K562 (cell line): ENCODE results near the gene HSD17B3. TPM values are rescaled to one million over a fixed set of nuclear protein-coding genes. Genes with fewer than 3 reads are reported as not detected.
A peak's percentile ranks its signal among the peaks of the same experiment; 100 is the strongest.

Experiments used
- ATAC-seq: fragments of 200-7000 bp; cut with Tn5 transposase; 3 replicates; pipeline ENCODE4 v1.9.1; 2020; ENCODE audit warnings: moderate library complexity
- BruUV-seq: library from RNA; stranded (reverse); fragments of 400-500 nt; replicated peaks from 2 replicates; lab custom pipeline; 2021; lab: Mats Ljungman, UMichigan
- CTCF ChIA-PET: fragments of 300-600 bp; formaldehyde crosslinking; extraction: SDS; loops from one replicate; lab custom pipeline; 2021; ENCODE audit warnings: low intra/inter-chr PET ratio; lab: Yijun Ruan, JAX
- POLR2A ChIA-PET: fragments of 300-600, 350-650 bp; sonication (Branson Sonifier 250); formaldehyde crosslinking; extraction: SDS; loops from one replicate; lab custom pipeline; 2021; ENCODE audit warnings: antibody characterized with exemption, inconsistent platforms; lab: Yijun Ruan, JAX
- DNase-seq, 4 experiments: peaks; one replicate each; pipeline versions ENCODE4 v3.0.0 to v3.0.0-alpha.2; 2011 to 2018; ENCODE audit warnings: low spot score in 3 of 4, mixed read lengths in 3 of 4; ENCODE audit errors: extremely low read depth in 1 of 4
- FAIRE-seq: peaks from 2 replicates; lab custom pipeline; 2011; peaks lifted over from hg19 to GRCh38; lab: Jason Lieb, UNC
- H2AFZ ChIP-seq: 2 replicates; pipeline ENCODE4 v1.6.0; 2011; ENCODE audit warnings: low read depth, low read length, control low read depth, inconsistent platforms
- H3K27ac ChIP-seq: fragments of 200-600 bp; 3 replicates; pipeline ENCODE4 v1.8.0; 2011; ENCODE audit warnings: low read depth, mild to moderate bottlenecking, control low read depth, inconsistent platforms, low read length, moderate library complexity, mixed read lengths; ENCODE audit errors: extremely low read depth
- H3K27me3 ChIP-seq, 2 experiments: fragments of 300-600 bp in 1 of 2; 2 replicates in 1 of 2; 3 replicates in 1 of 2; pipeline versions ENCODE4 v1.6.0 to v1.8.0; 2011; ENCODE audit warnings: inconsistent platforms in 2 of 2, low read length in 2 of 2, mild to moderate bottlenecking in 1 of 2, mixed read lengths in 1 of 2, moderate library complexity in 1 of 2; ENCODE audit not compliant: control insufficient read depth in 2 of 2, insufficient read depth in 2 of 2
- H3K36me3 ChIP-seq: fragments of 300-600 bp; 3 replicates; pipeline ENCODE4 v1.8.0; 2011; ENCODE audit warnings: mild to moderate bottlenecking, low read length, inconsistent platforms; ENCODE audit not compliant: control insufficient read depth, insufficient read depth
- H3K4me1 ChIP-seq, 2 experiments: fragments of 200-600 bp in 1 of 2; replicated peaks in 1 of 2; 2 replicates in 1 of 2; 3 replicates in 1 of 2; pipeline versions ENCODE4 v1.5.1 to v1.8.0; 2011; ENCODE audit warnings: inconsistent platforms in 2 of 2, low read length in 2 of 2, mild to moderate bottlenecking in 1 of 2, mixed read lengths in 1 of 2, moderate library complexity in 1 of 2; ENCODE audit not compliant: control insufficient read depth in 2 of 2, insufficient read depth in 2 of 2
- H3K4me2 ChIP-seq: 2 replicates; pipeline ENCODE4 v1.6.1; 2011; ENCODE audit warnings: low read length, control low read depth, inconsistent platforms, mixed read lengths; ENCODE audit not compliant: insufficient read depth
- H3K4me3 ChIP-seq: fragments of 200-600 bp; sonication (generic), shearing (Covaris generic); 2 replicates; pipeline ENCODE4 v1.5.1; 2016; ENCODE audit warnings: control low read depth, inconsistent platforms
- H3K79me2 ChIP-seq: fragments of 200-600 bp; 3 replicates; pipeline ENCODE4 v1.8.0; 2011; ENCODE audit warnings: low read length, inconsistent platforms; ENCODE audit not compliant: control insufficient read depth, insufficient read depth
- H3K9ac ChIP-seq, 2 experiments: 2 replicates each; pipeline versions ENCODE4 v1.6.0 to v1.6.1; 2011; ENCODE audit warnings: low read depth in 2 of 2, low read length in 2 of 2, control low read depth in 1 of 2, inconsistent platforms in 1 of 2, mild to moderate bottlenecking in 1 of 2, mixed read lengths in 1 of 2; ENCODE audit not compliant: insufficient read depth in 1 of 2
- H3K9me1 ChIP-seq: one replicate; pipeline ENCODE4 v1.6.0; 2011; ENCODE audit warnings: inconsistent platforms, mild to moderate bottlenecking, low read length, moderate library complexity; ENCODE audit not compliant: control insufficient read depth, insufficient read depth
- H3K9me3 ChIP-seq: replicated peaks from 2 replicates; pipeline ENCODE4 v1.5.1; 2011; ENCODE audit warnings: low read depth, low read length, inconsistent platforms; ENCODE audit not compliant: control insufficient read depth, insufficient read depth
- H4K20me1 ChIP-seq: replicated peaks from 2 replicates; pipeline ENCODE4 v1.6.1; 2011; ENCODE audit warnings: low read length, inconsistent platforms, mixed read lengths; ENCODE audit not compliant: control insufficient read depth, insufficient read depth
- CBX3 ChIP-seq, 2 experiments: IDR thresholded peaks; 1 replicate in 1 of 2; 2 replicates in 1 of 2; pipeline ENCODE4 v1.6.1; 2012; ENCODE audit warnings: inconsistent platforms in 2 of 2, low read length in 2 of 2, borderline replicate concordance in 1 of 2, control low read depth in 1 of 2
- FOXJ3 ChIP-seq: sonication (generic); formaldehyde crosslinking; IDR thresholded peaks from 2 replicates; pipeline ENCODE4 v1.4.0; 2020; ENCODE audit warnings: mild to moderate bottlenecking, missing genetic modification reagents
- ZNF12 ChIP-seq: sonication (generic); formaldehyde crosslinking; IDR thresholded peaks from 2 replicates; pipeline ENCODE4 v1.4.0; 2020; ENCODE audit warnings: mild to moderate bottlenecking, missing genetic modification reagents
- ZNF239 ChIP-seq: fragments of 250-450 bp; sonication (Bioruptor Pico); IDR thresholded peaks from 2 replicates; pipeline ENCODE4 v1.4.0; 2020; ENCODE audit warnings: mild to moderate bottlenecking
- WGBS: fragments of 100-300 bp; shearing (Covaris generic); methylation state at CpG from one replicate; pipeline ENCODE4 v1.1.6; 2016; ENCODE audit warnings: low coverage, mixed read lengths; ENCODE audit not compliant: insufficient coverage; ENCODE audit errors: missing lambda C conversion rate; 5-methylcytosine and 5-hydroxymethylcytosine counted together
- in situ Hi-C: fragments of 300-500 bp; cut with MboI; formaldehyde crosslinking; loops from 4 replicates; pipeline ENCODE4 v1.15.0; 2018; ENCODE audit warnings: inconsistent platforms, mixed read lengths
- intact Hi-C: fragments of 100-400 bp; cut with micrococcal nuclease; formaldehyde crosslinking; loops from 2 replicates; pipeline ENCODE4 v1.14.2; 2022
- polyA plus RNA-seq, 8 experiments: library from polyadenylated mRNA; depleted of rRNA in 4 of 8; stranded (reverse) in 5 of 8; unstranded in 3 of 8; fragments of >200 nt; fragmentation: Nextera tagmentation in 2 of 8; fragmentation: Illumina TruSeq in 1 of 8; extraction: Ambion mirVana in 2 of 8; extraction: Trizol in 1 of 8; gene quantifications; 2 replicates each; pipeline versions ENCODE4 v1.2.1 to v1.2.3, GENCODE V29; 2011 to 2014; ENCODE audit warnings: inconsistent platforms in 1 of 8, missing spikeins in 1 of 8
- total RNA-seq, 7 experiments: library from RNA; depleted of rRNA in 6 of 7; stranded (reverse); fragments of >200 nt in 6 of 7; fragmentation: Illumina TruSeq in 2 of 7; extraction: Trizol in 2 of 7; gene quantifications; 2 replicates each; pipeline versions ENCODE4 v1.2.1 to v1.2.3, GENCODE V29; 2011 to 2021; ENCODE audit warnings: low replicate concordance in 1 of 7
- TF ChIP-seq, protein P1 (sequence below): fragments of 450-650 bp; formaldehyde crosslinking; IDR thresholded peaks from 2 replicates; pipeline ENCODE4 v1.4.0; 2022; ENCODE audit warnings: missing genetic modification characterization

The HSD17B3 gene
- total and polyA plus RNA-seq, 9 of the 15 experiments (the other 6 are each of a cell fraction or from before 2014, with no cell fraction given): not detected

- Histone ChIP-seq H3K36me3 (no peaks in the 10 kb centered on the region), H3K9me3 (no peaks in the 10 kb centered on the region; the same call in none of the 2 replicates), H3K79me2 (no peaks in the 10 kb centered on the region), H3K9me1 (no peaks in the 10 kb centered on the region), H3K4me1 (peaks cover 0 to 7% of the 10 kb centered on the region in 2 experiments; a peak in 2 of 5 replicates), H3K27me3 (0 out of 5 replicates have a peak, but pooled peaks cover 0 to 5% of the 10 kb centered on the region in 2 experiments), H3K27ac (no peak overlapping the region), H3K4me3 (no peak overlapping the region), H2AFZ (no peak overlapping the region), H3K4me2 (no peak overlapping the region), H3K9ac (no peak overlapping the region), H4K20me1 (no peaks in the 10 kb centered on the region)
- WGBS: 52% methylated on average over 5 of the region's 5 CpGs
- BruUV-seq: no TSS peak
- POLR2A ChIA-PET: no interaction called here
- FAIRE-seq: no peak
- CTCF ChIA-PET: no interaction called here
- no peak for DNase-seq
- ATAC-seq: no peak
- in situ Hi-C loops (no loop called here), intact Hi-C loops (no loop called here)
- TF ChIP-seq ZNF12 (CRISPR knock-in tag): peak; percentile 92
- TF ChIP-seq, protein P1, sequence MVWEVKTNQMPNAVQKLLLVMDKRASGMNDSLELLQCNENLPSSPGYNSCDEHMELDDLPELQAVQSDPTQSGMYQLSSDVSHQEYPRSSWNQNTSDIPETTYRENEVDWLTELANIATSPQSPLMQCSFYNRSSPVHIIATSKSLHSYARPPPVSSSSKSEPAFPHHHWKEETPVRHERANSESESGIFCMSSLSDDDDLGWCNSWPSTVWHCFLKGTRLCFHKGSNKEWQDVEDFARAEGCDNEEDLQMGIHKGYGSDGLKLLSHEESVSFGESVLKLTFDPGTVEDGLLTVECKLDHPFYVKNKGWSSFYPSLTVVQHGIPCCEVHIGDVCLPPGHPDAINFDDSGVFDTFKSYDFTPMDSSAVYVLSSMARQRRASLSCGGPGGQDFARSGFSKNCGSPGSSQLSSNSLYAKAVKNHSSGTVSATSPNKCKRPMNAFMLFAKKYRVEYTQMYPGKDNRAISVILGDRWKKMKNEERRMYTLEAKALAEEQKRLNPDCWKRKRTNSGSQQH (CRISPR knock-in tag): no peak
- no peak for TF ChIP-seq CBX3 (IDR thresholded peaks at IDR 0.05; ENCODE audit: borderline replicate concordance in 1 of 2, low read length in 2 of 2)
- no peak for TF ChIP-seq FOXJ3 (CRISPR knock-in tag)
- no peak for TF ChIP-seq ZNF239 (CRISPR knock-in tag)
Observed at GRCh38 chr9:96348261-96348660, 46.3 kb upstream of the HSD17B3 start.
